Endothelial cell of umbilical vein (primary cell): Measurements from ENCODE around the gene ACKR3. TPM values are rescaled to one million over a fixed set of nuclear protein-coding genes. Genes with fewer than 3 reads are reported as not detected.

Experiments
- BruUV-seq: library from RNA; stranded (reverse); fragments of 400-500 nt; replicated peaks from 2 replicates; lab custom pipeline; 2021; lab: Mats Ljungman, UMichigan
- CTCF ChIA-PET: fragments of 300-600, 350-600 bp; sonication (Branson Sonifier 250); formaldehyde crosslinking; loops from one replicate; lab custom pipeline; 2021; ENCODE audit warnings: antibody characterized with exemption, inconsistent platforms; lab: Charles Lee
- POLR2A ChIA-PET: fragments of 300-600, 350-600 bp; sonication (Branson Sonifier 250); formaldehyde crosslinking; loops from one replicate; lab custom pipeline; 2021; ENCODE audit warnings: antibody characterized with exemption, inconsistent platforms; lab: Charles Lee
- DNase-seq: peaks from one replicate; pipeline ENCODE4 v3.0.0-alpha.2; 2011; ENCODE audit warnings: low read depth, low spot score
- FAIRE-seq: peaks from 2 replicates; lab custom pipeline; 2011; peaks lifted over from hg19 to GRCh38; lab: Jason Lieb, UNC
- H2AFZ ChIP-seq: 2 replicates; pipeline ENCODE4 v1.6.0; 2012; ENCODE audit warnings: low read depth, low read length, control low read depth, inconsistent platforms
- H3K27ac ChIP-seq: 2 replicates; pipeline ENCODE4 v1.5.1; 2011; ENCODE audit warnings: low read depth, mild to moderate bottlenecking, control low read depth, low read length, moderate library complexity; ENCODE audit not compliant: insufficient read depth
- H3K27me3 ChIP-seq, 2 experiments: 2 replicates each; pipeline versions ENCODE4 v1.6.0 to v1.6.1; 2011; ENCODE audit warnings: low read length in 2 of 2, mixed read lengths in 1 of 2; ENCODE audit not compliant: control insufficient read depth in 2 of 2, insufficient read depth in 2 of 2
- H3K36me3 ChIP-seq, 2 experiments: 2 replicates in 1 of 2; 3 replicates in 1 of 2; pipeline ENCODE4 v1.5.1; 2011; ENCODE audit warnings: low read length in 2 of 2, mild to moderate bottlenecking in 1 of 2, moderate library complexity in 1 of 2; ENCODE audit not compliant: control insufficient read depth in 2 of 2, insufficient read depth in 2 of 2; ENCODE audit errors: extremely low read depth in 1 of 2
- H3K4me1 ChIP-seq: 3 replicates; pipeline ENCODE4 v1.5.1; 2011; ENCODE audit warnings: mild to moderate bottlenecking, low read length; ENCODE audit not compliant: control insufficient read depth, insufficient read depth; ENCODE audit errors: extremely low read depth
- H3K4me2 ChIP-seq: 2 replicates; pipeline ENCODE4 v1.6.1; 2011; ENCODE audit warnings: low read length, control low read depth, mixed read lengths; ENCODE audit not compliant: insufficient read depth
- H3K4me3 ChIP-seq, 3 experiments: fragments of 200-600 bp in 1 of 3; sonication (generic), shearing (Covaris generic) in 1 of 3; replicated peaks in 1 of 3; 2 replicates each; pipeline ENCODE4 v1.5.1; 2011 to 2016; ENCODE audit warnings: control low read depth in 3 of 3, low read length in 3 of 3, mild to moderate bottlenecking in 2 of 3, inconsistent platforms in 1 of 3, low read depth in 1 of 3, moderate library complexity in 1 of 3; ENCODE audit not compliant: insufficient read depth in 1 of 3
- H3K79me2 ChIP-seq: 2 replicates; pipeline ENCODE4 v1.6.0; 2012; ENCODE audit warnings: low read length, inconsistent platforms; ENCODE audit not compliant: control insufficient read depth, insufficient read depth
- H3K9ac ChIP-seq: replicated peaks from 2 replicates; pipeline ENCODE3; 2011; ENCODE audit warnings: low read length, control low read depth; ENCODE audit not compliant: insufficient read depth; ENCODE audit errors: extremely low read depth
- H3K9me1 ChIP-seq: replicated peaks from 3 replicates; pipeline ENCODE4 v1.6.0; 2011; ENCODE audit warnings: mild to moderate bottlenecking, low read length; ENCODE audit not compliant: control insufficient read depth, insufficient read depth; ENCODE audit errors: extremely low read depth
- H3K9me3 ChIP-seq: replicated peaks from 2 replicates; pipeline ENCODE4 v1.5.1; 2012; ENCODE audit warnings: low read length, inconsistent platforms; ENCODE audit not compliant: control insufficient read depth, insufficient read depth
- H4K20me1 ChIP-seq: replicated peaks from 2 replicates; pipeline ENCODE3; 2011; ENCODE audit warnings: mild to moderate bottlenecking, low read length; ENCODE audit not compliant: control insufficient read depth, insufficient read depth; ENCODE audit errors: extremely low read depth
- EZH2 ChIP-seq: IDR thresholded peaks from 2 replicates; pipeline ENCODE4 v1.6.1; 2012; ENCODE audit warnings: borderline replicate concordance, low read depth, mild to moderate bottlenecking, moderate library complexity, low read length, inconsistent platforms; ENCODE audit not compliant: severe bottlenecking
- FOS ChIP-seq: IDR thresholded peaks from 2 replicates; pipeline ENCODE4 v1.6.1; 2011; ENCODE audit warnings: mild to moderate bottlenecking, low read length, moderate library complexity, borderline replicate concordance; ENCODE audit not compliant: insufficient read depth
- GATA2 ChIP-seq: IDR thresholded peaks from 2 replicates; pipeline ENCODE4 v1.7.0; 2011; ENCODE audit warnings: low read depth, mild to moderate bottlenecking, moderate library complexity, mixed read lengths, low read length; ENCODE audit not compliant: insufficient read length, insufficient read depth
- JUN ChIP-seq: IDR thresholded peaks from 2 replicates; pipeline ENCODE4 v1.6.1; 2011; ENCODE audit warnings: borderline replicate concordance, low read depth; ENCODE audit not compliant: insufficient read length, insufficient read depth
- MYC ChIP-seq: IDR thresholded peaks from one replicate; pipeline ENCODE4 v1.6.1; 2011; ENCODE audit warnings: mild to moderate bottlenecking, low read depth, low read length
- POLR2A ChIP-seq: IDR thresholded peaks from 2 replicates; pipeline ENCODE4 v1.6.1; 2012; ENCODE audit warnings: low read depth, mild to moderate bottlenecking, control low read depth, low read length
- POLR2AphosphoS5 ChIP-seq: IDR thresholded peaks from 2 replicates; pipeline ENCODE4 v1.6.1; 2012; ENCODE audit warnings: low read depth, mild to moderate bottlenecking, control low read depth, low read length, moderate library complexity; ENCODE audit not compliant: insufficient read depth
- dilution Hi-C: fragments of 300-500 bp; cut with MboI; formaldehyde crosslinking; loops from one replicate; pipeline ENCODE4 v1.15.0; 2019; ENCODE audit warnings: low sequenced_read_pairs; ENCODE audit not compliant: extremely low pct_ligation_motif_present
- intact Hi-C: fragments of 100-400 bp; cut with micrococcal nuclease; formaldehyde crosslinking; loops from one replicate; pipeline ENCODE4 v1.10.0; 2022
- polyA plus RNA-seq, 4 experiments: library from polyadenylated mRNA; depleted of rRNA in 3 of 4; stranded (reverse) in 3 of 4; unstranded in 1 of 4; fragments of >200 nt; gene quantifications; 2 replicates each; pipeline versions ENCODE4 v1.2.1 to v1.2.3, GENCODE V29; 2011 to 2012; ENCODE audit warnings: missing spikeins in 1 of 4
- total RNA-seq: library from RNA; stranded (reverse); gene quantifications from 2 replicates; pipeline ENCODE4 v1.2.3, GENCODE V29; 2021
- TF ChIP-seq, protein P1 (sequence below): IDR thresholded peaks from 2 replicates; pipeline ENCODE4 v1.6.1; 2011; ENCODE audit not compliant: insufficient read depth, insufficient read length
- TF ChIP-seq, protein P2 (sequence below), 2 donors: IDR thresholded peaks; 1 replicate in 1 of 2; 2 replicates in 1 of 2; pipeline ENCODE4 v1.5.1; 2011; ENCODE audit warnings: low read length in 2 of 2, mild to moderate bottlenecking in 2 of 2, moderate library complexity in 2 of 2, control low read depth in 1 of 2, inconsistent platforms in 1 of 2, low read depth in 1 of 2; ENCODE audit not compliant: insufficient read depth in 1 of 2; ENCODE audit errors: extremely low read depth in 1 of 2

The ACKR3 gene
- total and polyA plus RNA-seq, 2 donors (not counting 3 experiments of a cell fraction or from before 2014, with no cell fraction given) = 31.1 to 428 TPM

DNA sequence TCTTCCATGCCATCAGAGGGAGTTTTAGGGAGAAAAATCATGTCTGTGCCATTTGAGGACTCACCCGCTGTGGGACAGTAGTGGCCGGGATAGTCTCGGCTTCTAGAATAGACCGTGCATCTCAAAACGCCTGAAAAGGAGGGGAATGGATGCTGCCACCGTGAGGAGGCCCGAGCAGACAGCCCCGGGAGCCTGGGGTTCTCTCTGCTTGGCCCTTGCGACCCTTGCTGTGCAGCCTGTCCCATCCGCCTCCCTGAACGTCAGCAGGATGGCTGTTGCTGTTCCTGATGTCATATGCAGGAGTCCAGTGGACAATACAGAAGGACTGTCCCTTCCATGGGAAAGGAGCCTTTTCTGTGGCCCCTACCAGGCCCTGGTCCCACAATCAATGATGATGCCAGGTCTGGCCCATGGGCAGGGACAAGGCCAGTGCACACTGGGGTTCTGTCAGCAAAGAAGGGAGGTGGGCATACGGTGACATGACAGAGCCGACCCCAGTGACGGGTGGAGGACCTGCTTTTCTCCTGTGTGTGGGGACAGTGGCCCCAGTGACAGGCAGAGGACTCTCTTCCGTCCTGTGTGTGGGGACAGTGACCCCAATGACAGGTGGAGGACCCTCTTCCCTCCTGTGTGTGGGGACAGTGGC lies 58.8 kb downstream of the ACKR3 start:
- Histone ChIP-seq H3K9me1 (no peaks in the 10 kb centered on the region), H3K4me1 (no peaks in the 10 kb centered on the region), H4K20me1 (no peaks in the 10 kb centered on the region), H3K79me2 (no peaks in the 10 kb centered on the region), H3K4me3 (no peak overlapping the region), H3K9ac (no peak overlapping the region), H3K4me2 (no peak overlapping the region), H3K27me3 (no peaks in the 10 kb centered on the region), H3K36me3 (no peaks in the 10 kb centered on the region), H3K27ac (no peak overlapping the region), H2AFZ (no peak overlapping the region), H3K9me3 (no peaks in the 10 kb centered on the region)
- ChIA-PET POLR2A (no interaction called here), CTCF (no interaction called here)
- dilution Hi-C loops = no loop called here
- no TSS peak for BruUV-seq
- TF ChIP-seq, protein P1, sequence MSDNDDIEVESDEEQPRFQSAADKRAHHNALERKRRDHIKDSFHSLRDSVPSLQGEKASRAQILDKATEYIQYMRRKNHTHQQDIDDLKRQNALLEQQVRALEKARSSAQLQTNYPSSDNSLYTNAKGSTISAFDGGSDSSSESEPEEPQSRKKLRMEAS = no peak
- TF ChIP-seq MYC (no peak), EZH2 (no peak), POLR2A (no peak), POLR2AphosphoS5 (no peak), FOS (no peak), GATA2 (no peak), JUN (no peak)
- TF ChIP-seq, protein P2, sequence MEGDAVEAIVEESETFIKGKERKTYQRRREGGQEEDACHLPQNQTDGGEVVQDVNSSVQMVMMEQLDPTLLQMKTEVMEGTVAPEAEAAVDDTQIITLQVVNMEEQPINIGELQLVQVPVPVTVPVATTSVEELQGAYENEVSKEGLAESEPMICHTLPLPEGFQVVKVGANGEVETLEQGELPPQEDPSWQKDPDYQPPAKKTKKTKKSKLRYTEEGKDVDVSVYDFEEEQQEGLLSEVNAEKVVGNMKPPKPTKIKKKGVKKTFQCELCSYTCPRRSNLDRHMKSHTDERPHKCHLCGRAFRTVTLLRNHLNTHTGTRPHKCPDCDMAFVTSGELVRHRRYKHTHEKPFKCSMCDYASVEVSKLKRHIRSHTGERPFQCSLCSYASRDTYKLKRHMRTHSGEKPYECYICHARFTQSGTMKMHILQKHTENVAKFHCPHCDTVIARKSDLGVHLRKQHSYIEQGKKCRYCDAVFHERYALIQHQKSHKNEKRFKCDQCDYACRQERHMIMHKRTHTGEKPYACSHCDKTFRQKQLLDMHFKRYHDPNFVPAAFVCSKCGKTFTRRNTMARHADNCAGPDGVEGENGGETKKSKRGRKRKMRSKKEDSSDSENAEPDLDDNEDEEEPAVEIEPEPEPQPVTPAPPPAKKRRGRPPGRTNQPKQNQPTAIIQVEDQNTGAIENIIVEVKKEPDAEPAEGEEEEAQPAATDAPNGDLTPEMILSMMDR (IDR thresholded peaks at IDR 0.05; ENCODE audit: extremely low read depth in 1 of 2, insufficient read depth in 1 of 2, low read depth in 1 of 2, low read length in 2 of 2) = no peak
- FAIRE-seq = no peak
- intact Hi-C loops = no loop called here
- no peak for DNase-seq
